Measurements from ENCODE around the gene HDHD2.

The HDHD2 gene

DNA sequence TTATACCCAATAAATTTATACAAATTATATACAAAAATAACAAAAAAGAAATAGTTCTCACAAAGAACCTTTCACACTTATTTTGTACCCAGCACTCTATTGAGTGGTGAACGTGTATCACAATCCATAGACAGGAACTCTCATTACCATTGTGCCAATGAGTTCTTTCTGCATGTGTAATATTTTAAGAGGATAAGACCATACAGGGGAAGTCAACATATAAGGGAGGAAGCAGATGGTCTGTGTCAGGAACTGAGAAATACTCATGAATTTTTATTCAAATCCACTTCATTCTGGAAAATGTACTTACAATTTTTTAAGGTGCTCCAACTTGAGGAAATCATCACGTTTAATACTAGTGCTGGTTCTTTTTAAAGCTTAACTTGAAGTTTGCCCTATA, 87.8 kb downstream of the HDHD2 start:
- no peak for DNase-seq (ENCODE audit: low spot score)
